GM12865 (cell line): Measurements from ENCODE around the gene ISCA2.

Experiments used
- DNase-seq: peaks from one replicate; pipeline ENCODE4 v3.0.0; 2010; ENCODE audit warnings: low read depth
- H3K4me3 ChIP-seq: 2 replicates; pipeline ENCODE4 v1.5.1; 2011; ENCODE audit warnings: mild to moderate bottlenecking, low read depth, low read length, control low read depth
- TF ChIP-seq, protein P1 (sequence below): IDR thresholded peaks from 2 replicates; pipeline ENCODE4 v1.5.1; 2011; ENCODE audit warnings: low read length, control low read depth, low read depth, inconsistent platforms; ENCODE audit not compliant: insufficient read depth; ENCODE audit errors: missing control alignments

ISCA2 gene

DNA sequence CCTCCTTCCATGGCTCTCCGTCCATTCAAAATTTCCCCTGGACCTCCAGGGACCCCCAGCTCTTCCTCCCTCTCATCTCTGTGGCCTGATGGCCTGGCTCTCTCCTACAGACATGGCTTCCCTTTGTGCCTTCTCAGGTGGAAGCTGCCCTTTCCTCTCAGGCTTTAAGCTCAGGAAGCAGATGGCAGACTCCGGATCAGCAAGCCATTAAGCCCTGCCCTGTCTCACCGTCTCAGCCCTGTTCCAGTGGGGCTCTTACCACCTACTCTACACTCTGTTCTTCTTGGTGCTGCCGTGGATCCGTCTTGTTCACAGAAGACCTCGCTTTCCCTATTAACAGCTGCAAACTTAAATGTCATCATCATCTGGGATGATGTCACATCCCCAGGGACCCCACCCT is 33.6 kb upstream of the ISCA2 start:
- no peak overlapping the region for H3K4me3 ChIP-seq
- TF ChIP-seq, protein P1, sequence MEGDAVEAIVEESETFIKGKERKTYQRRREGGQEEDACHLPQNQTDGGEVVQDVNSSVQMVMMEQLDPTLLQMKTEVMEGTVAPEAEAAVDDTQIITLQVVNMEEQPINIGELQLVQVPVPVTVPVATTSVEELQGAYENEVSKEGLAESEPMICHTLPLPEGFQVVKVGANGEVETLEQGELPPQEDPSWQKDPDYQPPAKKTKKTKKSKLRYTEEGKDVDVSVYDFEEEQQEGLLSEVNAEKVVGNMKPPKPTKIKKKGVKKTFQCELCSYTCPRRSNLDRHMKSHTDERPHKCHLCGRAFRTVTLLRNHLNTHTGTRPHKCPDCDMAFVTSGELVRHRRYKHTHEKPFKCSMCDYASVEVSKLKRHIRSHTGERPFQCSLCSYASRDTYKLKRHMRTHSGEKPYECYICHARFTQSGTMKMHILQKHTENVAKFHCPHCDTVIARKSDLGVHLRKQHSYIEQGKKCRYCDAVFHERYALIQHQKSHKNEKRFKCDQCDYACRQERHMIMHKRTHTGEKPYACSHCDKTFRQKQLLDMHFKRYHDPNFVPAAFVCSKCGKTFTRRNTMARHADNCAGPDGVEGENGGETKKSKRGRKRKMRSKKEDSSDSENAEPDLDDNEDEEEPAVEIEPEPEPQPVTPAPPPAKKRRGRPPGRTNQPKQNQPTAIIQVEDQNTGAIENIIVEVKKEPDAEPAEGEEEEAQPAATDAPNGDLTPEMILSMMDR, result no peak
- DNase-seq, result no peak

DNA sequence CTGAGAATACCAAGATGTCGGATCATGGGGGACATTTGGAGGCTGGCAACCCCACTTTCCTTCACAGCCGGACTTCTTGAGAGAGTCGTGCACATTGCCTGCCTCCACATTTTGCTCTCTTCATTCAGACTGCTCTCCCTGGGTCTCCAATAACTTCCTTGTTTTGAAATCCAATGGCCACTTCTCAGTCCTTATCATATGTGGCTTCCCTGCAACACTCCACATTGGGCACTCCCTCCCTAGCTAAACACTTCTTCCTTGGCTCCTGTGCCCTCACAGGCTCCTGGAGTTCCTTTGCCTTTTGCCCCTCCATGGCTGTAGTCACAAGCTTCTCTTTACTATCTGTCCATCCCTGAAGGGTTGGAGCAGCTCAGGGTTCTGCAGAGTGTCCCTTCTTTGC is 30.6 kb upstream of the ISCA2 start:
- no peak for DNase-seq
- H3K4me3 ChIP-seq, result no peak overlapping the region
- TF ChIP-seq, protein P1, result no peak

DNA sequence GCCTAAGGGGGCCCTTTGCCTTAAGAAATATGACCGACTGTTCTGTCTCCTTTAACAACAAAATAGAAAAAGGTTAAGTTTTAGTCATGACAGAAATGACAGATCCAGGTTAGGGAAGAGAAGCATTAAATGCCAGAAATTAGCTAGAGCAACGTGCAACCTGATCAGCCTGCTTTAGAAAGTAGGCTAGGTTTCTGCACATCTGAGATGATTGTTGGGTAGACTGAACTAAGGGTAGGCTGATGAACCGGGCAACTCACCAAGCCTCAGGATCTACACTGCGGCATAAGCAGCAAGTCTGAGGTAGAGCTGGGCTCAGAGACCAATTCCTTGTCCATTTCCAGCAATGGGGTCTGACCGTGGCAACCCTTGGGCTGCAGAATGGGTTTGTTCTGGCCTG is 29.9 kb upstream of the ISCA2 start:
- TF ChIP-seq, protein P1, result no peak
- no peak for DNase-seq
- no peak overlapping the region for H3K4me3 ChIP-seq

DNA sequence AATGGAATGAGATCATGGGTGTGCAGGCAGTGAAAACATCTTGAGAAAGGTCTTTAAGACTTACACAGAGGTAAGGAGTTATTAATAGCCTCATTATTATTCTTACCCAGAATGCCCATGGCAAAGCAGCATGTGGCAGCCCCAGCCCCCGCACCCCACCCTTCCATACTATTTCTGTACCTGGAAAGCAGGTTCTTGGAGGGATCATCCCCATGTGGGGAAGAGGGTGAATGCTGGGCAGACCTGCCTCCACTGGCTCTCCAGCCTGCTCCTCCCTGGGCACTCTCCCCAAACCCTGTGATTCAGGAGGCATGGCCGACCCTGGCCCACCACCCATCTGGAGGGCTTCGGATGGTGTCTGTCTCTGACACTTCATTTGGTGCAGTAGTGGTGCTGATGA is 28.8 kb upstream of the ISCA2 start:
- no peak overlapping the region for H3K4me3 ChIP-seq
- TF ChIP-seq, protein P1, result no peak
- no peak for DNase-seq

DNA sequence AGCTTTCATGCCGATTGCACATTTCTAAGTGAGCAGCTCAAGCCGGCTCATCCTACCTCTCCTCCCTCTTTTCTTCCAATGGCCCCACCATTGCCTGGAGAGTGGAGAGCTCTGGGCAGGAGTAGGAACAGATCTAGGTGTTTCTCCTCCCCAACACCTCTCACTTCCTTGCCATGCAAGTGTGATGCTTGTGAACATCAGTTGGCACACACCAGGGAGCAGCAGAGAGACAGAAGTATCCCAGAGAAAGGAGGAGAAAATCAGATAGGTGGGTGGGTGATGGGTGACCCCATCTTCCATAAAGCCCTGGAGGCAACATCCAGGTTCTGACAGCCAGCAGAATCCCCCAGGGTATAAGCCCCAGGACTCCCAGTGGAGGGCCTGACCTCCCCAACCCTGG is 28.2 kb upstream of the ISCA2 start:
- TF ChIP-seq, protein P1, result no peak
- no peak for DNase-seq
- H3K4me3 ChIP-seq, result no peak overlapping the region

DNA sequence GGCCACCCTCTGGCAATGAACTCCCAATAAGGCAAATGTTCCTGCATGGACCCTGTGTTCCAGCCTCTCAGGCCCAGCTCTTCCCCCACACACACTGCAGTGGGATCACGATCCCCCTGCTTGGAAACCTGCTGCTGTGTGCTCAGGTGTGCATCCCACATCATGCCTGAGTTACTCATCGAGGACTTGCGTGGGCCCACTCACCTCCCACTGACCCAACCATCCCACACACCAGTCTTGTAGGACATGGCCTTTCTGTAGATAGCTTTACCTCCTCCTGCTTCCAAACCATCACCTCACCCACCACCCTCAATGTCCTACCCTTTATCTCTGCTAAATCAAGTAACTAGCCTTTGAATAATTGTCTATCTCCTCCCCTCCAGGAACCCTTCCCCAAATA is 25.1 kb upstream of the ISCA2 start:
- no peak for DNase-seq
- H3K4me3 ChIP-seq, result no peak overlapping the region
- TF ChIP-seq, protein P1, result no peak
